GM12878 (cell line): ENCODE results near the gene SMARCE1. TPM values are rescaled to one million over a fixed set of nuclear protein-coding genes. Genes with fewer than 3 reads are reported as not detected.

ENCODE experiments used
- CHD2 ChIP-seq: IDR thresholded peaks from 2 replicates; pipeline ENCODE4 v1.6.1; 2011; ENCODE audit warnings: low read depth, low read length, improper control_type of control experiment, borderline replicate concordance
- CREB1 ChIP-seq: IDR thresholded peaks from 2 replicates; pipeline ENCODE4 v1.6.1; 2012; ENCODE audit warnings: low read depth, mild to moderate bottlenecking, inconsistent platforms
- EED ChIP-seq: sonication (generic); IDR thresholded peaks from 2 replicates; pipeline ENCODE4 v1.6.1; 2016; ENCODE audit warnings: antibody characterized with exemption, low read depth
- EZH2 ChIP-seq: IDR thresholded peaks from 2 replicates; pipeline ENCODE4 v1.6.1; 2012; ENCODE audit warnings: low read depth, mild to moderate bottlenecking, control low read depth, inconsistent platforms, low read length, borderline replicate concordance; ENCODE audit not compliant: control insufficient read depth
- FOS ChIP-seq: IDR thresholded peaks from 3 replicates; pipeline ENCODE4 v1.6.1; 2011; ENCODE audit warnings: borderline replicate concordance; ENCODE audit not compliant: insufficient read length; ENCODE audit errors: extremely low read depth
- MEF2B ChIP-seq: fragments of 450-650 bp; IDR thresholded peaks from 2 replicates; pipeline ENCODE4 v1.6.1; 2018; ENCODE audit warnings: mild to moderate bottlenecking, moderate library complexity; ENCODE audit not compliant: partially characterized antibody, poor library complexity, severe bottlenecking
- MTA3 ChIP-seq: IDR thresholded peaks from 2 replicates; pipeline ENCODE4 v1.6.1; 2012; ENCODE audit warnings: low read length, inconsistent platforms, borderline replicate concordance
- NFXL1 ChIP-seq: fragments of 450-650 bp; IDR thresholded peaks from 2 replicates; pipeline ENCODE4 v1.6.1; 2017; ENCODE audit warnings: antibody characterized with exemption, mild to moderate bottlenecking, borderline replicate concordance
- NKRF ChIP-seq: fragments of 450-650 bp; conservative IDR thresholded peaks from 2 replicates; pipeline ENCODE4 v1.6.1; 2017; ENCODE audit warnings: mild to moderate bottlenecking, moderate library complexity
- NRF1 ChIP-seq: conservative IDR thresholded peaks from 2 replicates; pipeline ENCODE4 v1.6.1; 2011; ENCODE audit warnings: mild to moderate bottlenecking, low read depth, low read length, improper control_type of control experiment
- PBX3 ChIP-seq: IDR thresholded peaks from 2 replicates; pipeline ENCODE4 v1.6.1; 2011; ENCODE audit warnings: mild to moderate bottlenecking, low read depth, low read length, moderate library complexity; ENCODE audit not compliant: insufficient replicate concordance
- PML ChIP-seq: IDR thresholded peaks from 2 replicates; pipeline ENCODE4 v1.6.1; 2012; ENCODE audit warnings: low read length, inconsistent platforms
- POLR2A ChIP-seq: IDR thresholded peaks from 2 replicates; pipeline ENCODE4 v1.6.1; 2011; ENCODE audit warnings: low read depth, mild to moderate bottlenecking, low read length
- RCOR1 ChIP-seq: conservative IDR thresholded peaks from 2 replicates; pipeline ENCODE4 v1.6.1; 2012; ENCODE audit warnings: low read depth, low read length, improper control_type of control experiment
- RELB ChIP-seq: fragments of 450-650 bp; IDR thresholded peaks from 2 replicates; pipeline ENCODE4 v1.6.1; 2017; ENCODE audit warnings: low read depth, mild to moderate bottlenecking, moderate library complexity
- RFX5 ChIP-seq: IDR thresholded peaks from 2 replicates; pipeline ENCODE4 v1.6.1; 2011; ENCODE audit warnings: low read depth, low read length, improper control_type of control experiment
- SIX5 ChIP-seq: IDR thresholded peaks from 2 replicates; pipeline ENCODE4 v1.6.1; 2011; ENCODE audit warnings: mild to moderate bottlenecking, low read depth, low read length, moderate library complexity; ENCODE audit not compliant: severe bottlenecking
- SREBF1 ChIP-seq: IDR thresholded peaks from 2 replicates; pipeline ENCODE4 v1.6.1; 2012; ENCODE audit warnings: mild to moderate bottlenecking, low read length
- TBL1XR1 ChIP-seq: IDR thresholded peaks from 2 replicates; pipeline ENCODE4 v1.6.1; 2012; ENCODE audit warnings: low read depth, low read length, improper control_type of control experiment
- USF2 ChIP-seq: IDR thresholded peaks from 2 replicates; pipeline ENCODE4 v1.6.1; 2011; ENCODE audit warnings: low read depth, low read length, improper control_type of control experiment, borderline replicate concordance
- ZBTB33 ChIP-seq: fragments of 450-650 bp; IDR thresholded peaks from 2 replicates; pipeline ENCODE4 v1.6.1; 2017; ENCODE audit warnings: mild to moderate bottlenecking
- ZNF384 ChIP-seq: IDR thresholded peaks from 2 replicates; pipeline ENCODE4 v1.6.1; 2012; ENCODE audit warnings: low read depth, mild to moderate bottlenecking, low read length, improper control_type of control experiment, borderline replicate concordance
- polyA plus RNA-seq, 11 experiments: library from polyadenylated mRNA; depleted of rRNA in 4 of 11; unstranded in 6 of 11; stranded (reverse) in 5 of 11; fragments of >200 nt; fragmentation: Nextera tagmentation in 4 of 11; fragmentation: Illumina TruSeq in 1 of 11; extraction: Ambion mirVana in 4 of 11; extraction: Trizol in 1 of 11; gene quantifications; 1 replicate in 1 of 11; 2 replicates in 10 of 11; pipeline versions ENCODE4 v1.2.1 to v1.2.3, GENCODE V29; 2011 to 2016; ENCODE audit warnings: inconsistent platforms in 2 of 11, missing spikeins in 2 of 11, low read depth in 1 of 11
- total RNA-seq, 4 experiments: library from RNA; depleted of rRNA in 3 of 4; stranded (reverse); fragments of >200 nt in 3 of 4; fragmentation: Illumina TruSeq in 1 of 4; extraction: Trizol in 1 of 4; gene quantifications; 2 replicates each; pipeline versions ENCODE4 v1.2.1 to v1.2.3, GENCODE V29; 2013 to 2021

Gene SMARCE1
- total and polyA plus RNA-seq, 10 of the 15 experiments (the other 5 are each of a cell fraction or from before 2014, with no cell fraction given): 87.9 to 191 (median 132) TPM

GRCh38 chr17:40596261-40596919 is 51.2 kb downstream of the SMARCE1 start (continued):
- TF ChIP-seq RFX5 (no peak), EZH2 (no peak), SIX5 (peak; percentile 30), PBX3 (no peak), ZBTB33 (no peak), ZNF384 (no peak), SREBF1 (no peak), RCOR1 (no peak), FOS (no peak), MTA3 (no peak), PML (no peak), NRF1 (no peak), CREB1 (no peak), NFXL1 (no peak), NKRF (peak; percentile 39; the same call in 1 of the 2 replicates), MEF2B (peak; percentile 37), CHD2 (peak; percentile 43; the same call in 1 of the 2 replicates), POLR2A (no peak), TBL1XR1 (no peak), RELB (0 out of 2 replicates have a peak, but pooled peaks have one; percentile 29), EED (no peak), USF2 (peak; percentile 78; the same call in 1 of the 2 replicates)
